Measurements from ENCODE around the gene HM13. TPM values are rescaled to one million over a fixed set of nuclear protein-coding genes. Genes with fewer than 3 reads are reported as not detected.

HM13 gene
- polyA plus RNA-seq, 2 of the 4 experiments (the other 2 are of a cell fraction), result 164 to 178 TPM

DNA sequence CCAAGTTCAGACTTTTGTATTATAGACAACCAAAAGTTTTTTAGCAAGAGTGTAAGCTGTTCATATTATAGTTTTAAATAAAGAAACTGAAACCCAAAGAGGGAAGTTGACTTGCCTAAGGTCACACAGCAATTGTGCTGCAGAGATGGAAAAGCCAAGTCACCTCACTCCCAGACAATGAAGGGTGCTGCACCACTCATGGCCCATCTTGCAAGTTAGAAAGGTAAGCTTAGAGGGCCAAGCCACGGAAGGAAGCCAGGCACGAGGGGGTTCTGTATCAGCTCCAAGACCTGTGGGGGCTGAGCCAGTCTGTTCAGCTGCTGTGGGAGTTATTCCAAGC lies 40.2 kb upstream of the HM13 start:
- WGBS (ENCODE audit: missing lambda C conversion rate), result 82% methylated on average over 2 of the region's 2 CpGs
- H3K4me3 ChIP-seq, result no peak overlapping the region
- ATAC-seq, result no peak
- H3K4me2 ChIP-seq, result peak overlapping the region; percentile 26; the same call in 2 of the 3 replicates
- ChIA-PET POLR2A (no interaction called here), CTCF (interaction anchor here (1.5 to 2.2 kb wide), 4 partner anchors 14 to 29 kb away, joined by 4 to 11 read pairs (median 8); no protein-coding TSS in a partner anchor)
- no peak for FAIRE-seq
- TF ChIP-seq, protein P1, sequence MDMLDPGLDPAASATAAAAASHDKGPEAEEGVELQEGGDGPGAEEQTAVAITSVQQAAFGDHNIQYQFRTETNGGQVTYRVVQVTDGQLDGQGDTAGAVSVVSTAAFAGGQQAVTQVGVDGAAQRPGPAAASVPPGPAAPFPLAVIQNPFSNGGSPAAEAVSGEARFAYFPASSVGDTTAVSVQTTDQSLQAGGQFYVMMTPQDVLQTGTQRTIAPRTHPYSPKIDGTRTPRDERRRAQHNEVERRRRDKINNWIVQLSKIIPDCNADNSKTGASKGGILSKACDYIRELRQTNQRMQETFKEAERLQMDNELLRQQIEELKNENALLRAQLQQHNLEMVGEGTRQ (IDR thresholded peaks at IDR 0.05), result no peak
- no peak for TF ChIP-seq FOSB (CRISPR knock-in tag; IDR thresholded peaks at IDR 0.05)
- no peak for TF ChIP-seq CHD4 (IDR thresholded peaks at IDR 0.05; ENCODE audit: borderline replicate concordance)
- no peak for TF ChIP-seq BHLHE40 (IDR thresholded peaks at IDR 0.05; ENCODE audit: low read depth, low read length)
- TF ChIP-seq, protein P2, sequence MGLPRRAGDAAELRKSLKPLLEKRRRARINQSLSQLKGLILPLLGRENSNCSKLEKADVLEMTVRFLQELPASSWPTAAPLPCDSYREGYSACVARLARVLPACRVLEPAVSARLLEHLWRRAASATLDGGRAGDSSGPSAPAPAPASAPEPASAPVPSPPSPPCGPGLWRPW (IDR thresholded peaks at IDR 0.05), result no peak
- TF ChIP-seq MYC (IDR thresholded peaks at IDR 0.05; ENCODE audit: borderline replicate concordance, low read length), result no peak
- no peak for TF ChIP-seq EHF (CRISPR knock-in tag; IDR thresholded peaks at IDR 0.05)
- no peak for TF ChIP-seq KDM1A (IDR thresholded peaks at IDR 0.05; ENCODE audit: low read depth)
- TF ChIP-seq, protein P3, sequence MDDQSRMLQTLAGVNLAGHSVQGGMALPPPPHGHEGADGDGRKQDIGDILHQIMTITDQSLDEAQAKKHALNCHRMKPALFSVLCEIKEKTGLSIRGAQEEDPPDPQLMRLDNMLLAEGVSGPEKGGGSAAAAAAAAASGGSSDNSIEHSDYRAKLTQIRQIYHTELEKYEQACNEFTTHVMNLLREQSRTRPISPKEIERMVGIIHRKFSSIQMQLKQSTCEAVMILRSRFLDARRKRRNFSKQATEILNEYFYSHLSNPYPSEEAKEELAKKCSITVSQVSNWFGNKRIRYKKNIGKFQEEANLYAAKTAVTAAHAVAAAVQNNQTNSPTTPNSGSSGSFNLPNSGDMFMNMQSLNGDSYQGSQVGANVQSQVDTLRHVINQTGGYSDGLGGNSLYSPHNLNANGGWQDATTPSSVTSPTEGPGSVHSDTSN (IDR thresholded peaks at IDR 0.05), result no peak
- TF ChIP-seq PHF8 (IDR thresholded peaks at IDR 0.05; ENCODE audit: borderline replicate concordance, low read depth), result no peak
- no peak for TF ChIP-seq RFX5 (IDR thresholded peaks at IDR 0.05)
- TF ChIP-seq CHD2 (IDR thresholded peaks at IDR 0.05; ENCODE audit: low read length, partially characterized antibody), result no peak
- TF ChIP-seq POLR2A (IDR thresholded peaks at IDR 0.05; ENCODE audit: low read length), result no peak
- no peak overlapping the region; a peak in 1 of 6 replicates for H3K27ac ChIP-seq
- H3K9me3 ChIP-seq, result no peaks in the 10 kb centered on the region
- no peak for DNase-seq (ENCODE audit: low read depth in 1 of 2, low spot score in 1 of 2)
- peaks cover 8% of the 10 kb centered on the region; the same call in 2 of the 3 replicates for H3K4me1 ChIP-seq

DNA sequence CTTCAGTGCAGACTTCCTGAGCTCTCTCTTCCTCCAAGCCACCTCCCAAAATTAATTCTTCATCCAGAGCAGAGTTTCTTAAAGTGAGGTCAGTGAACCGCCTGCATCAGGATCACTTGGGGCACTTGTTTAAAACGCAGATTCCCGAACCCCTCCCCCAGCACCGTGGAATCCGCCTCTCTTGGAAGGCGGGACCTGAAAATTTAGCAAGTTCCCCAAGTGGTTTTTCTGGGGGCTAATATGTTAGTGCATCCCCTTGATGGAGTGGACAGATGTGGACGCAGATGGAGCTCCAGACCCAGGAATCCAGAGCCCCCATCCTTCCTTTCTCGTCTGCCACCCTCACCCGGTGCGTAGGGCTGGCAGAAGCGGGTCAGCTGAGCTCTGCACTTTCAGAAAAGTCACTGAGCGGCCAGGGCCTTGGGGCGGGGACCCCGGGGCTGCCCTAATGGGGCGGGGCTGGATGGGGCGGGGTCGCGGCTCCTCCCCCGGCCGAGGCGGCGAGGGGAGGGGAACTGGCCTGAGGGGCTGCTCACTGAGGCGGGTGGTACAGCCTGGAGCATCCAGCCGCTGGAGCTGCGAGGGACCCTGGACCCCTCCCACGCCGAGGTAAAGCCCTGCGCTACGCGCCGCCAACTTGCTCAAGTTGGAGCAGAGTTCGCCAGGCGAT lies 39.3 kb upstream of the HM13 start, which contains the start of the genes DEFB124 and REM1:
DEFB124 (minus strand) TSS at position 370 of the 670 bp plus-strand sequence. CDS start 2,114 bp downstream, outside the sequence.
REM1 (plus strand) TSS at position 531 of the 670 bp plus-strand sequence. CDS start 1,158 bp downstream, outside the sequence.
- 83% methylated on average over 13 of the region's 33 CpGs for WGBS (ENCODE audit: missing lambda C conversion rate)

More for the DNA sequence above, 39.3 kb upstream of the HM13 start, which contains the start of the genes DEFB124 and REM1:
- ChIA-PET CTCF (interaction anchor here (0.6 to 2.9 kb wide), 5 partner anchors 13 to 28 kb away, joined by 3 to 12 read pairs (median 10); no protein-coding TSS in a partner anchor), POLR2A (no interaction called here)
- TF ChIP-seq, protein P4, sequence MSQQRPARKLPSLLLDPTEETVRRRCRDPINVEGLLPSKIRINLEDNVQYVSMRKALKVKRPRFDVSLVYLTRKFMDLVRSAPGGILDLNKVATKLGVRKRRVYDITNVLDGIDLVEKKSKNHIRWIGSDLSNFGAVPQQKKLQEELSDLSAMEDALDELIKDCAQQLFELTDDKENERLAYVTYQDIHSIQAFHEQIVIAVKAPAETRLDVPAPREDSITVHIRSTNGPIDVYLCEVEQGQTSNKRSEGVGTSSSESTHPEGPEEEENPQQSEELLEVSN (IDR thresholded peaks at IDR 0.05; ENCODE audit: borderline replicate concordance, low read depth), result no peak
- TF ChIP-seq, protein P5, sequence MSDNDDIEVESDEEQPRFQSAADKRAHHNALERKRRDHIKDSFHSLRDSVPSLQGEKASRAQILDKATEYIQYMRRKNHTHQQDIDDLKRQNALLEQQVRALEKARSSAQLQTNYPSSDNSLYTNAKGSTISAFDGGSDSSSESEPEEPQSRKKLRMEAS (IDR thresholded peaks at IDR 0.05), result no peak
- TF ChIP-seq EP300 (IDR thresholded peaks at IDR 0.05) (no peak), NFE2L2 (conservative IDR thresholded peaks at IDR 0.05; ENCODE audit: low read length) (no peak), RFX5 (IDR thresholded peaks at IDR 0.05) (no peak), JUN (IDR thresholded peaks at IDR 0.05) (no peak), KDM1A (IDR thresholded peaks at IDR 0.05; ENCODE audit: low read depth) (no peak), CEBPB (IDR thresholded peaks at IDR 0.05) (no peak), ZFP36 (IDR thresholded peaks at IDR 0.05; ENCODE audit: borderline replicate concordance, partially characterized antibody) (no peak), RCOR1 (IDR thresholded peaks at IDR 0.05; ENCODE audit: low read depth, low read length) (no peak), POLR2A (IDR thresholded peaks at IDR 0.05; ENCODE audit: low read length) (no peak), GATA3 (IDR thresholded peaks at IDR 0.05; ENCODE audit: borderline replicate concordance) (no peak), PHF8 (IDR thresholded peaks at IDR 0.05; ENCODE audit: borderline replicate concordance, low read depth) (no peak), FOSL2 (IDR thresholded peaks at IDR 0.05) (no peak), FOSL2 (CRISPR knock-in tag; IDR thresholded peaks at IDR 0.05) (no peak)
- TF ChIP-seq, protein P6, sequence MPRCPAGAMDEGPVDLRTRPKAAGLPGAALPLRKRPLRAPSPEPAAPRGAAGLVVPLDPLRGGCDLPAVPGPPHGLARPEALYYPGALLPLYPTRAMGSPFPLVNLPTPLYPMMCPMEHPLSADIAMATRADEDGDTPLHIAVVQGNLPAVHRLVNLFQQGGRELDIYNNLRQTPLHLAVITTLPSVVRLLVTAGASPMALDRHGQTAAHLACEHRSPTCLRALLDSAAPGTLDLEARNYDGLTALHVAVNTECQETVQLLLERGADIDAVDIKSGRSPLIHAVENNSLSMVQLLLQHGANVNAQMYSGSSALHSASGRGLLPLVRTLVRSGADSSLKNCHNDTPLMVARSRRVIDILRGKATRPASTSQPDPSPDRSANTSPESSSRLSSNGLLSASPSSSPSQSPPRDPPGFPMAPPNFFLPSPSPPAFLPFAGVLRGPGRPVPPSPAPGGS (IDR thresholded peaks at IDR 0.05), result no peak
- TF ChIP-seq, protein P1 (IDR thresholded peaks at IDR 0.05), result no peak
- TF ChIP-seq, protein P7, sequence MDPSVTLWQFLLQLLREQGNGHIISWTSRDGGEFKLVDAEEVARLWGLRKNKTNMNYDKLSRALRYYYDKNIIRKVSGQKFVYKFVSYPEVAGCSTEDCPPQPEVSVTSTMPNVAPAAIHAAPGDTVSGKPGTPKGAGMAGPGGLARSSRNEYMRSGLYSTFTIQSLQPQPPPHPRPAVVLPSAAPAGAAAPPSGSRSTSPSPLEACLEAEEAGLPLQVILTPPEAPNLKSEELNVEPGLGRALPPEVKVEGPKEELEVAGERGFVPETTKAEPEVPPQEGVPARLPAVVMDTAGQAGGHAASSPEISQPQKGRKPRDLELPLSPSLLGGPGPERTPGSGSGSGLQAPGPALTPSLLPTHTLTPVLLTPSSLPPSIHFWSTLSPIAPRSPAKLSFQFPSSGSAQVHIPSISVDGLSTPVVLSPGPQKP (IDR thresholded peaks at IDR 0.05; ENCODE audit: low read depth, low read length), result no peak
- H3K4me2 ChIP-seq, result peak within 1 kb of the TSS; percentile 58
- H3K9me3 ChIP-seq, result no peaks in the 10 kb centered on the region
- H3K4me1 ChIP-seq, result peaks cover 8% of the 10 kb centered on the region; the same call in 2 of the 3 replicates
- no peak for DNase-seq (ENCODE audit: low read depth in 1 of 2, low spot score in 1 of 2)
- 0 out of 3 replicates have a peak within 1 kb of the TSS, but pooled peaks have one; percentile 23 for H3K4me3 ChIP-seq
- peak in 1 of 2 experiments; percentile 38; a peak in 3 of 6 replicates for ATAC-seq
- H3K27ac ChIP-seq, result no peak within 1 kb of the TSS; a peak in 2 of 6 replicates
- no peak for FAIRE-seq

All from A549 (cell line).